ENCODE data around the gene GBX2.

- TF ChIP-seq CTCF (IDR thresholded peaks at IDR 0.05), result no peak
- no peak for TF ChIP-seq ZFX (IDR thresholded peaks at IDR 0.05; ENCODE audit: borderline replicate concordance)
Observed at GRCh38 chr2:236130349-236130998, 37.7 kb downstream of the GBX2 start.

All from 22Rv1 (cell line).